ENCODE results near the gene COL25A1. TPM values are rescaled to one million over a fixed set of nuclear protein-coding genes. Genes with fewer than 3 reads are reported as not detected.

COL25A1 gene
- total RNA-seq, 1 experiment from 2014 or later: 8.8 TPM

- no peak for TF ChIP-seq EZH2 (IDR thresholded peaks at IDR 0.05; ENCODE audit: borderline replicate concordance, low read depth, low read length, poor library complexity, severe bottlenecking)
- no peak for TF ChIP-seq CTCF (conservative IDR thresholded peaks at IDR 0.05; ENCODE audit: low read depth, low read length)
- intact Hi-C loops (cut with micrococcal nuclease; ENCODE audit: unreplicated experiment): no loop called here
- Histone ChIP-seq H3K4me1 (ENCODE audit: insufficient read depth, low read length, poor library complexity, severe bottlenecking) (no peaks in the 10 kb centered on the region), H3K4me3 (ENCODE audit: low read depth, low read length, poor library complexity, severe bottlenecking) (no peak overlapping the region), H3K36me3 (ENCODE audit: insufficient read depth, low read length, poor library complexity, severe bottlenecking) (no peaks in the 10 kb centered on the region), H3K27me3 (replicated peaks; ENCODE audit: insufficient read depth, low read depth, low read length, poor library complexity) (no peaks in the 10 kb centered on the region), H3K9me3 (ENCODE audit: low read depth, low read length, poor library complexity, severe bottlenecking) (no peaks in the 10 kb centered on the region), H3K27ac (ENCODE audit: low read depth, low read length, poor library complexity, severe bottlenecking) (no peak overlapping the region)
- ChIA-PET POLR2A (ENCODE audit: low non-redundant PET) (no interaction called here), CTCF (no interaction called here)
- DNase-seq (ENCODE audit: low spot score): no peak
- BruUV-seq (replicated peaks): no TSS peak
These were observed 491.0 kb downstream of the COL25A1 start for GRCh38 chr4:108811486-108811885.

GRCh38 chr4:108810087-108810486 is 492.4 kb downstream of the COL25A1 start:
- Histone ChIP-seq H3K27ac (ENCODE audit: low read depth, low read length, poor library complexity, severe bottlenecking) (no peak overlapping the region), H3K4me1 (ENCODE audit: insufficient read depth, low read length, poor library complexity, severe bottlenecking) (no peaks in the 10 kb centered on the region), H3K36me3 (ENCODE audit: insufficient read depth, low read length, poor library complexity, severe bottlenecking) (no peaks in the 10 kb centered on the region), H3K4me3 (ENCODE audit: low read depth, low read length, poor library complexity, severe bottlenecking) (no peak overlapping the region), H3K27me3 (replicated peaks; ENCODE audit: insufficient read depth, low read depth, low read length, poor library complexity) (no peaks in the 10 kb centered on the region), H3K9me3 (ENCODE audit: low read depth, low read length, poor library complexity, severe bottlenecking) (no peaks in the 10 kb centered on the region)
- BruUV-seq (replicated peaks): no TSS peak
- ChIA-PET CTCF (no interaction called here), POLR2A (ENCODE audit: low non-redundant PET) (no interaction called here)
- no peak for TF ChIP-seq CTCF (conservative IDR thresholded peaks at IDR 0.05; ENCODE audit: low read depth, low read length)
- no peak for TF ChIP-seq EZH2 (IDR thresholded peaks at IDR 0.05; ENCODE audit: borderline replicate concordance, low read depth, low read length, poor library complexity, severe bottlenecking)
- intact Hi-C loops (cut with micrococcal nuclease; ENCODE audit: unreplicated experiment): no loop called here
- DNase-seq (ENCODE audit: low spot score): no peak

- CTCF ChIA-PET: no interaction called here
- H3K27me3 ChIP-seq (replicated peaks; ENCODE audit: insufficient read depth, low read depth, low read length, poor library complexity): no peaks in the 10 kb centered on the region
These were observed 497.7 kb downstream of the COL25A1 start for GRCh38 chr4:108804648-108805273.

More at GRCh38 chr4:108804648-108805273, 497.7 kb downstream of the COL25A1 start:
- no peaks in the 10 kb centered on the region for H3K4me1 ChIP-seq (ENCODE audit: insufficient read depth, low read length, poor library complexity, severe bottlenecking)
- POLR2A ChIA-PET (ENCODE audit: low non-redundant PET): no interaction called here
- no peak overlapping the region for H3K27ac ChIP-seq (ENCODE audit: low read depth, low read length, poor library complexity, severe bottlenecking)
- H3K4me3 ChIP-seq (ENCODE audit: low read depth, low read length, poor library complexity, severe bottlenecking): no peak overlapping the region
- BruUV-seq (replicated peaks): no TSS peak
- H3K36me3 ChIP-seq (ENCODE audit: insufficient read depth, low read length, poor library complexity, severe bottlenecking): no peaks in the 10 kb centered on the region
- intact Hi-C loops (cut with micrococcal nuclease; ENCODE audit: unreplicated experiment): no loop called here
- peak; percentile 24 for DNase-seq (ENCODE audit: low spot score)
- H3K9me3 ChIP-seq (ENCODE audit: low read depth, low read length, poor library complexity, severe bottlenecking): no peaks in the 10 kb centered on the region
- TF ChIP-seq CTCF (conservative IDR thresholded peaks at IDR 0.05; ENCODE audit: low read depth, low read length) (no peak), EZH2 (IDR thresholded peaks at IDR 0.05; ENCODE audit: borderline replicate concordance, low read depth, low read length, poor library complexity, severe bottlenecking) (no peak)
